Smooth muscle cell (in vitro differentiated cells): ENCODE results near the gene DUOXA1. TPM values are rescaled to one million over a fixed set of nuclear protein-coding genes. Genes with fewer than 3 reads are reported as not detected.

ENCODE experiments used
- DNase-seq: peaks from one replicate; lab custom pipeline; 2025; ENCODE audit not compliant: unreplicated experiment; lab: John Stamatoyannopoulos, UW
- H2AFZ ChIP-seq: fragments of 200-600 bp; sonication (generic); 2 replicates; pipeline ENCODE4 v1.6.0; 2016; ENCODE audit warnings: antibody characterized with exemption, low read depth, mild to moderate bottlenecking
- H3F3A ChIP-seq: fragments of 200-600 bp; sonication (generic); 2 replicates; pipeline ENCODE4 v1.6.0; 2017; ENCODE audit warnings: antibody characterized with exemption, low read depth
- H3K27ac ChIP-seq: fragments of 200-600 bp; sonication (generic); 2 replicates; pipeline ENCODE4 v1.5.1; 2016; ENCODE audit warnings: low read depth, mild to moderate bottlenecking
- H3K27me3 ChIP-seq: fragments of 200-600 bp; sonication (generic); 2 replicates; pipeline ENCODE4 v1.6.1; 2016; ENCODE audit warnings: low read depth, mild to moderate bottlenecking
- H3K36me3 ChIP-seq: fragments of 200-600 bp; sonication (generic); 2 replicates; pipeline ENCODE4 v1.5.1; 2016; ENCODE audit warnings: low read depth
- H3K4me1 ChIP-seq: fragments of 200-600 bp; sonication (generic); 2 replicates; pipeline ENCODE4 v1.5.1; 2016; ENCODE audit warnings: low read depth
- H3K4me2 ChIP-seq: fragments of 200-600 bp; sonication (generic); 2 replicates; pipeline ENCODE4 v1.6.0; 2016; ENCODE audit warnings: mild to moderate bottlenecking
- H3K4me3 ChIP-seq: fragments of 200-600 bp; sonication (generic); 2 replicates; pipeline ENCODE4 v1.5.1; 2016; ENCODE audit warnings: mild to moderate bottlenecking
- H3K79me2 ChIP-seq: fragments of 200-600 bp; sonication (generic); 2 replicates; pipeline ENCODE4 v1.6.0; 2016; ENCODE audit warnings: low read depth, mild to moderate bottlenecking
- H3K9ac ChIP-seq: fragments of 200-600 bp; sonication (generic); 2 replicates; pipeline ENCODE4 v1.6.0; 2016; ENCODE audit warnings: low read depth
- H3K9me3 ChIP-seq: fragments of 200-600 bp; sonication (generic); replicated peaks from 2 replicates; pipeline ENCODE4 v1.5.1; 2016; ENCODE audit warnings: low read depth
- H4K20me1 ChIP-seq: fragments of 200-600 bp; sonication (generic); 2 replicates; pipeline ENCODE4 v1.6.0; 2016; ENCODE audit warnings: low read depth
- CTCF ChIP-seq: fragments of 200-600 bp; sonication (generic); IDR thresholded peaks from 2 replicates; pipeline ENCODE4 v1.5.1; 2017; ENCODE audit warnings: borderline replicate concordance, mild to moderate bottlenecking, antibody characterized with exemption; ENCODE audit not compliant: insufficient read depth, poor library complexity, severe bottlenecking
- WGBS: methylation state at CpG from one replicate; pipeline ENCODE4 v1.1.7; 2016; ENCODE audit warnings: low lambda C conversion rate; 5-methylcytosine and 5-hydroxymethylcytosine counted together
- polyA plus RNA-seq: library from polyadenylated mRNA; unstranded; fragments of >200 nt; fragmentation: Nextera tagmentation; extraction: Ambion mirVana; gene quantifications from 2 replicates; pipeline ENCODE4 v1.2.1, GENCODE V29; 2016
- total RNA-seq: library from RNA; depleted of rRNA; stranded (reverse); fragments of >200 nt; gene quantifications from 2 replicates; pipeline ENCODE4 v1.2.3, GENCODE V29; 2014

The DUOXA1 gene
- total and polyA plus RNA-seq, 2 experiments from 2014 or later, result 2.8 to 7.6 TPM

- H3K27ac ChIP-seq, result no peak overlapping the region
- peaks cover 6% of the 10 kb centered on the region for H4K20me1 ChIP-seq
- H3K9ac ChIP-seq, result no peak overlapping the region
- WGBS, result 95% methylated on average over 6 of the region's 6 CpGs
- H3K4me2 ChIP-seq, result no peak overlapping the region
- DNase-seq, result no peak
- H3F3A ChIP-seq, result no peaks in the 10 kb centered on the region
- H3K4me1 ChIP-seq, result no peaks in the 10 kb centered on the region
- H3K79me2 ChIP-seq, result no peaks in the 10 kb centered on the region
- no peaks in the 10 kb centered on the region for H3K36me3 ChIP-seq
- H3K4me3 ChIP-seq, result no peak overlapping the region
- TF ChIP-seq CTCF, result no peak
- H3K9me3 ChIP-seq, result no peaks in the 10 kb centered on the region
- no peak overlapping the region for H2AFZ ChIP-seq
- no peaks in the 10 kb centered on the region for H3K27me3 ChIP-seq
Measured at GRCh38 chr15:45174069-45174468, 44.4 kb upstream of the DUOXA1 start.

- Histone ChIP-seq H3K27ac (no peak overlapping the region), H3K9ac (no peak overlapping the region), H3K9me3 (no peaks in the 10 kb centered on the region), H3K4me1 (no peaks in the 10 kb centered on the region), H4K20me1 (no peaks in the 10 kb centered on the region), H3K79me2 (no peaks in the 10 kb centered on the region), H2AFZ (no peak overlapping the region), H3K4me3 (no peak overlapping the region), H3K4me2 (no peak overlapping the region), H3K36me3 (no peaks in the 10 kb centered on the region), H3F3A (peaks cover 3% of the 10 kb centered on the region), H3K27me3 (no peaks in the 10 kb centered on the region)
- no peak for TF ChIP-seq CTCF
- WGBS, result 98% methylated on average over 12 of the region's 12 CpGs
- no peak for DNase-seq
Measured at GRCh38 chr15:45171912-45172311, 42.2 kb upstream of the DUOXA1 start.

- WGBS, result 78% methylated on average over 4 of the region's 4 CpGs
- H3K4me1 ChIP-seq, result peaks cover 4% of the 10 kb centered on the region
- no peaks in the 10 kb centered on the region for H3K36me3 ChIP-seq
- H3F3A ChIP-seq, result peaks cover 11% of the 10 kb centered on the region
- H3K4me3 ChIP-seq, result no peak overlapping the region
- H3K4me2 ChIP-seq, result no peak overlapping the region
- H3K27ac ChIP-seq, result no peak overlapping the region
- no peak overlapping the region for H2AFZ ChIP-seq
- TF ChIP-seq CTCF, result no peak
- DNase-seq, result no peak
- H3K79me2 ChIP-seq, result no peaks in the 10 kb centered on the region
- no peaks in the 10 kb centered on the region for H3K9me3 ChIP-seq
- no peaks in the 10 kb centered on the region for H3K27me3 ChIP-seq
- H3K9ac ChIP-seq, result no peak overlapping the region
- H4K20me1 ChIP-seq, result no peaks in the 10 kb centered on the region
Measured at GRCh38 chr15:45169608-45170480, 40.2 kb upstream of the DUOXA1 start.
